ENCODE data around the gene ADRB2. TPM values are rescaled to one million over a fixed set of nuclear protein-coding genes. Genes with fewer than 3 reads are reported as not detected.
A peak's percentile ranks its signal among the peaks of the same experiment; 100 is the strongest.

The ADRB2 gene
- 6.7 TPM for total RNA-seq

GRCh38 chr5:148826053-148826738 lies at the start of gene ADRB2:
ADRB2 (plus strand) TSS chr5:148826611; CDS start chr5:148826832, 221 bp downstream.
- intact Hi-C loops (cut with DNase I): no loop called here
- ATAC-seq: peak; percentile 97

DNA sequence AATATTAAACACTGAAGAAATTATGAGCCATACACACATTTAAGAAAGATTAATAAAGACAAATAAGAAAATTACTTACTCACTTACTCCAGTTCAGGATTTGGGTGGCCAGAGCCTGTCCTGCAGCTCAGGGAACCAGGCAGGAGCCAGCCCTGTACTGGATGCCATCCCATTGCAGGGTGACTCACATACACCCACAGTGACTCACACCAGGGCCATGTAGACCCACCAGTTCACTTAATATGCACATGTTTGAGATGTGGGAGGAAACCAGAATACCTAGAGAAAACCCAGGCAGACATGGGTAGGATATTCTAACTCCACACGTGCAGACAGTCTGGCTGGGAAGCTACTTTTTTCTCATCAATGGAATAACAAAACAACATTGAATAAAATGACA lies 49.6 kb upstream of the ADRB2 start:
- DNase-seq (ENCODE audit: low spot score) (no peak), ATAC-seq (no peak)
- intact Hi-C loops (cut with DNase I): no loop called here

More at GRCh38 chr5:148826053-148826738, at the start of gene ADRB2:
- DNase-seq (ENCODE audit: low spot score): peak; percentile 93

GRCh38 chr5:148778882-148779281 lies 47.5 kb upstream of the ADRB2 start:
- DNase-seq (ENCODE audit: low spot score) (no peak), ATAC-seq (no peak)
- intact Hi-C loops (cut with DNase I): no loop called here

GRCh38 chr5:148780711-148781110 lies 45.7 kb upstream of the ADRB2 start:
- intact Hi-C loops (cut with DNase I): no loop called here
- DNase-seq (ENCODE audit: low spot score): no peak
- ATAC-seq: no peak

DNA sequence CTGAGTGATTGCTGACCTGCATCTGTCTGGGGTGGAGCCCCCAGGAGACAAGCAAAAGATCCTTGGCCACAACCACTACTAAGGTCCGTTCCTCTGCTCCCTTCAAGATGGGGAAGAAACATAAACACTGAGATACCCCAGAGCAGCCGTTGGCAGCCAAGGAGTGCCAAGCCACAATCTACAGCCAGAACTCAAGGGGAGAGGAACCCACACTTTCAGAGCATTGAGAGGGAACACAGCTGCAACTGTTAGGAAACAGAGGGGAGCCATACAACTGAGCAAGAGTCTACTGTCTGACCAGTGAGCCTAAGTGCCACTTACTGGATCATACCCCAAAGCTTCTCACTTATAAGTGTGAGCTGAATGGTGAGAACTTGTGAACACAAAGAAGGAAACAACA lies 44.6 kb upstream of the ADRB2 start:
- no peak for DNase-seq (ENCODE audit: low spot score)
- no peak for ATAC-seq
- intact Hi-C loops (cut with DNase I): no loop called here

DNA sequence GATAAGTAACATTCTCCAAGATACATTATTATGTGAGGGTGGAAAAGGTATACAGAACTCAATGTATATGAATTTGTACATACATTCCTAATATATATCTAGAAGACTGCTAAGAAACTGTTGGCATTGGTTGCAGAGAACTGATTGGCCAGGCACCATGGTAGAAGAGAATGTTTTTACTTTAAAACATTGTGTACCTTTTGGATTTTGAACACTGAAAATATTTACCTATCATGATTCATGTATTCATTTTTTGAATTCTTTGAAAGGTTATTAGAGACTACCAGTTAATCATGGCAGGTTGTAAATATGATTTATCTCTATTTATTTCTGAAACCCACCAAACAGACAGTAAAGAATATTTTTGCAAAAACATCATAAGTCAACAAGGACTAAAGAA lies 41.2 kb upstream of the ADRB2 start:
- intact Hi-C loops (cut with DNase I): no loop called here
- DNase-seq (ENCODE audit: low spot score): no peak
- ATAC-seq: no peak

GRCh38 chr5:148786456-148786855 lies 40.0 kb upstream of the ADRB2 start:
- DNase-seq (ENCODE audit: low spot score): no peak
- intact Hi-C loops (cut with DNase I): no loop called here
- no peak for ATAC-seq

- ATAC-seq (no peak), DNase-seq (ENCODE audit: low spot score) (no peak)
- intact Hi-C loops (cut with DNase I): no loop called here
Measured at GRCh38 chr5:148788636-148789035, 37.8 kb upstream of the ADRB2 start.

DNA sequence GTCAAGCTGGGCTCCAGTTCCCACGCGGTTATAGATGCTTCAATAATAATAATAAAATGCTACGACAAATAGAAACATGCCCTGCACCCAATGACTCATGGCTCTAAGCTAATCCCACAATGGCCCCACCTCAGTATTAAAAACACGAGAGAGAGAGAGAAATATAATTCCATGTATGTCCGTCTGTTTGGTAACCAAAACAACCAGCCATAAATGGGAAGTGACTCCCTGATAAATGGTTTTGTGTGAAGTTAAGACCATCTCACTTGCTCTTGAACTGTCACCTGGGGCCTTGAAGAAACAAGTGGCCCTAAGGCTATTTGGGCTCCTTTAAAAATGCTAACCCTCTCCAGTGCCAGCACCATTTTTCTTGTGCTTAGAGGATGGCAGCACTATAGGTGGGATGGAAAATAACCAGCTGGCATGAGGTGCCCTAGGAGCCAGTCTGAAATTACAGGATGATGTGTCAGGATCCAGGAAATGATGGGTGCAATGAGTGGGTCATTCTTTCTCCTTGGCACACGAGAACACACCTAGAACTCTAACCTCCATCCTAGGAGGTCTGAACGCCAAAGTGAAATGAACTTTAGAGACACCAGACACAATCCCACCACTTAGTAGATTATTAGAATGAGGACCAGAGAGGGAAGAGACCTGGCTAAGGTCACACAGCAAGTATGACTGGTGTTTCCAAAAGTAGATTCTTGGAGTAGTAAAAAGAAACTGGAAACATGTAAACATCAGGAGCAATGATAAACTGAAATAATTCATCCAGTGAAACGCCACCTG lies 35.7 kb upstream of the ADRB2 start:
- DNase-seq (ENCODE audit: low spot score) (no peak), ATAC-seq (no peak)
- intact Hi-C loops (cut with DNase I): no loop called here

DNA sequence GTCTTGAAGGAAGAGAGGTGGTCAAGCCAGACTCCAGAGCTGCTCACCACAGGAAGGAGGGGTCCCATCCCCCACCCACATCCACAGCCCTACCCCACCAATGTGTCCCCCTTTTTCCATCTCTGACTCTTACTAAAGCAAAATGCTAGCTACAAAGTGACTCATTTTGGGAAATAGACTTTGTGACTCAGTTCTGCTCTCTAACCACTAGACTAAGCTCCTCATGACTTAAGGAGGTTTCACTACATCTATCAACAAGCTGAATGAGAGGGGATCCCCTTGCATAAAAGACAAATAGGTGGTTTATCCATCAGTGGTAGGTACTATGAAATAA lies 35.1 kb upstream of the ADRB2 start:
- DNase-seq (ENCODE audit: low spot score) (no peak), ATAC-seq (no peak)
- intact Hi-C loops (cut with DNase I): no loop called here

GRCh38 chr5:148791696-148792095 lies 34.7 kb upstream of the ADRB2 start:
- intact Hi-C loops (cut with DNase I): no loop called here
- ATAC-seq (no peak), DNase-seq (ENCODE audit: low spot score) (no peak)

DNA sequence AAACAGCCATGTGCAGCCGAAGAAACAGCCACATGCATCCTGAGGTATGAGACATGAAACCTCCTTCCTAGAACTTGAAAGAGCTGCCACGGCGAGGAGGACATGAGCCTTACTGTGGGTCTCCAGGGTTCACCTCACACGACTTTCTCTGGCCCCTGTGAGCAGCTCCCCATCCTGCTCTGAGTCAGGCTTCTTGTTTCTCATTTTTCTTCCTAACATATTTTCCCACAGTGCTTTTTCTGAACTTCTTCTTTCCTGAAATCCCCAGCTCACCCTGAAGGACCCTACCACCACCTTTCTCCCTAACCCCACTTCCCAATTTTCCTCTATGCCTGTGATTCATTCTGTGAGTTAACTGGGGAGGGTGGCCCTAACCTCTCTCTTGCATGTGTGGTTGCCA lies 33.7 kb upstream of the ADRB2 start:
- intact Hi-C loops (cut with DNase I): no loop called here
- DNase-seq (ENCODE audit: low spot score) (no peak), ATAC-seq (no peak)

DNA sequence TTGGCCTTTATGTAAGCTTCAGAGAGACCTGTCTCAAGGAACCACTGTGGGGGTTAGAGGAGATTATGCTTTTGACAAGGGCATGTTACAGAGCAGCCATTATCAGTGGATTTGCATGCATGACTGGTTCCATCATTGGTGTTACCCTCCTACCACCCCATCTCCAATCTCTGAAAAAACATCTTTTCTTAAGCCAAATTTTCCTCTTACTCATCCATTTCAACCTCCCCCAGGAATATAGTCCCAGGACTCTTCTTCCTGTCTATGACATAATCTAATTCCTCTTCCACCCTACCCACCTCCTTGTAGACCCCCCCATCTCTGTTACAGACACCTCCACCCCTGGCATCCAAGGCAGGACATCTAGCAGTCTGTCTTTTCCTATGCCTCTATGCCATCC lies 33.1 kb upstream of the ADRB2 start:
- intact Hi-C loops (cut with DNase I): no loop called here
- ATAC-seq (no peak), DNase-seq (ENCODE audit: low spot score) (no peak)

- no peak for ATAC-seq
- no peak for DNase-seq (ENCODE audit: low spot score)
- intact Hi-C loops (cut with DNase I): no loop called here
Measured at GRCh38 chr5:148794275-148794674, 32.1 kb upstream of the ADRB2 start.

DNA sequence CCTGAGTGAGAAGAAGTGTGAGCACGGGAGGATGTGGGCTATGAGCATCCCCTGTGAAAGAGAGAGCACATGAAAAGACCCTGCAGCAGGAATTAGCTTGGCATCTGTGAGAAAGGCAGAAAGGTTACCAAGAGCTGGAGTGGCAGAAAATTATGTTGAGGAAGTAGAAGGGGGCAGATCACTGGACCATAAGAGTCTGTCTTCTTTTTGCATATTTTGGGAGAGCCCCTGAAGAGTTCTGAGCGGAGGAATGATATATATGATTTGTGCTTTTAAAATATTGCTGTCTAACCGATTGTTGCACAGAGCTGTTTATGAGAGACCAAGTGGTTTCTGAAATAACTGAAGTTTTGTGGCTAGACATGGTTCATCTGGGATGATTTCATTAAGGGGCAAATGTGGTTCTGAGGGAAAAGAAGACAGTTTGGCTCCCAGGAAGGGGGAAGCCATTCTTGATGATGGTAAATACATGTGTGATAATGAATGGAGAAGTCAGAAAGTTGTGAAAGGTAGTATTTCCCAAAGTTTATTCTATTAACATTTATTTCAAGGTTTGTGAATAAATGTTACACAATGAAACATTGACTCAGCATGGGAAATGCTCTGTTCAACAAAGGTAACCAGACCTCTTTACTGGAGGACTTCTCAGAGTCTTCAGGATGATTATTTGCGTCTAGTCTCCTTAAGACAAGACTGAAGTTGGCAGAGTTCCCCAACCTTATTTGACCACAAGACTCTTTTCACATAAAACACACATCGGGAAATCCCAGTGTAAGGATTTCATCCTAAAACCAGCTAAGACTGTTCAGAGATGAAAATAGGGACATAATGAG lies 31.5 kb upstream of the ADRB2 start:
- ATAC-seq (no peak), DNase-seq (ENCODE audit: low spot score) (no peak)
- intact Hi-C loops (cut with DNase I): no loop called here

GRCh38 chr5:148796936-148797335 lies 29.5 kb upstream of the ADRB2 start:
- no peak for ATAC-seq
- DNase-seq (ENCODE audit: low spot score): no peak
- intact Hi-C loops (cut with DNase I): no loop called here

DNA sequence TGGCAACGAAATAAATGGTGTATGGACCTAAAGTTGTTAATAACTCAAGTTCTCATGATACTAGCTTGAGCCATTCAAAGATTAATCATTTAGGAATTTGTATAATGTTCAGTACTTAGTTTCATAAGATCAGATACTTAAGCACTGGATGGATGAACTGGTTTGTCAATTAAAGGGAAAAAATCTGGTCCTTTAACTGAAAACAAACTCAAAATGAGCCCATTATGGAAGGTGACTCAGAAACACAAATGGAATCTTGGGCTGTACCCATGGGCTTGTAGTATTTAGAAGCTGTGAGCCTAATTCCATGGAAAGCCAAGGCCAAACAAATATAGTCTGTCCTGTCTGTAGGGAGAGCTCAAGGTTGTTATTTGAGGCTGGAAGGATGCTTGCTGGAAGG lies 27.6 kb upstream of the ADRB2 start:
- intact Hi-C loops (cut with DNase I): no loop called here
- no peak for ATAC-seq

GRCh38 chr5:148799737-148800527 lies 26.5 kb upstream of the ADRB2 start:
- DNase-seq (ENCODE audit: low spot score) (no peak), ATAC-seq (no peak)
- intact Hi-C loops (cut with DNase I): no loop called here

More for the DNA sequence above, 27.6 kb upstream of the ADRB2 start:
- DNase-seq (ENCODE audit: low spot score): no peak

DNA sequence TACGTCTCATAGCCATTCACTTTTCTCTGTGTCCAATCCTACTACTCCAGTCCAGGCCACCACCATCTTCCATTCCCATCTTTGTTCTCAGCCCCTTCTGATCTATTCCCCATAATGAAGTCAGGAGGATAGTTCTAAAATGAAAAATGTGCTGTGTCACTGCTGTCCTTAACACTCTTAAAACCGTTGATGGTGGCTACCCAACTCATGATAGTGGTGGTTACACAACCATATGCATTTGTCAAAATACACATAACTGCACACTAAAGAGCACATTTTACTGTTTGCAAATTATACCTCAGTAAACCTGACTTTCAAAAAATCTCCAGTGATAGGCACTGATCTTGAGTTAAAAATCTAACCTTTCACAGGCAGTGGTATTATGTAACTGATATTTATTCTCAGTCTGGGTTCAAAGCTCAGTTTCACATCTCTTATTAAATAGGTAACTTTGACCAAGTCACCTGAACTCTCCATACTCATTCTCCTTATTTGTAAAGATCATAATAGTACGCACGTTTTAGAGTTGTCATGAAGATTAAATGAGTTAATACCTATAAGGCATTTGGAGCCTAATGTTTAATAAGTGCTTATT lies 24.6 kb upstream of the ADRB2 start:
- no peak for DNase-seq (ENCODE audit: low spot score)
- intact Hi-C loops (cut with DNase I): no loop called here

More for the DNA sequence above, 24.6 kb upstream of the ADRB2 start:
- ATAC-seq: no peak

Data from sciatic nerve (tissue), 2 donors.